Breast epithelium (tissue), 3 donors: ENCODE results near the gene RASGRF2.

ENCODE experiments used
- POLR2A ChIP-seq: fragments of 450-650 bp; IDR thresholded peaks from one replicate; pipeline ENCODE4 v1.6.1; 2016; ENCODE audit warnings: antibody characterized with exemption, mild to moderate bottlenecking, moderate library complexity
- TF ChIP-seq, protein P1 (sequence below), 3 donors: fragments of 450-650 bp; IDR thresholded peaks; one replicate each; pipeline ENCODE4 v1.5.1; 2016 to 2017; ENCODE audit warnings: antibody characterized with exemption in 3 of 3, mild to moderate bottlenecking in 3 of 3, moderate library complexity in 3 of 3

DNA sequence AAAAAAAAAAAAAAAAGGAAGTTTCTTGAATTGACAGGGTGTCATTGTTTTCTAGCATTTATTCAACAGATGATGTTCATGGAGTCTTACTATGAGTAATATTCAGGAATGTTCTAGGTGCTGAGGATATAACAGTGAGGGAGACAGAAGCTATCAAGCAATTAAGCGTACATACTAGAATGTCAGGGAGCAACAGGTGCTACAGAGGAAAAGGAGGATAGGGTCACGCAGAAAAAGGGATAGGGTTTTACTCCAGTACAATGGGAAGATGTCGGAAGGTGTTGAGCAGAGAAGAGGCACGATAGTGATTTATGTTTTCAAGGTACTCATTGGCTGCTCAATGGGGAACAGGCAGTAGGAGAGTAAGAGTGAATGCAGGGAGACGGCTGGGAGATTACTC is 6.6 kb upstream of the RASGRF2 start:
- no peak for TF ChIP-seq POLR2A
- TF ChIP-seq, protein P1, sequence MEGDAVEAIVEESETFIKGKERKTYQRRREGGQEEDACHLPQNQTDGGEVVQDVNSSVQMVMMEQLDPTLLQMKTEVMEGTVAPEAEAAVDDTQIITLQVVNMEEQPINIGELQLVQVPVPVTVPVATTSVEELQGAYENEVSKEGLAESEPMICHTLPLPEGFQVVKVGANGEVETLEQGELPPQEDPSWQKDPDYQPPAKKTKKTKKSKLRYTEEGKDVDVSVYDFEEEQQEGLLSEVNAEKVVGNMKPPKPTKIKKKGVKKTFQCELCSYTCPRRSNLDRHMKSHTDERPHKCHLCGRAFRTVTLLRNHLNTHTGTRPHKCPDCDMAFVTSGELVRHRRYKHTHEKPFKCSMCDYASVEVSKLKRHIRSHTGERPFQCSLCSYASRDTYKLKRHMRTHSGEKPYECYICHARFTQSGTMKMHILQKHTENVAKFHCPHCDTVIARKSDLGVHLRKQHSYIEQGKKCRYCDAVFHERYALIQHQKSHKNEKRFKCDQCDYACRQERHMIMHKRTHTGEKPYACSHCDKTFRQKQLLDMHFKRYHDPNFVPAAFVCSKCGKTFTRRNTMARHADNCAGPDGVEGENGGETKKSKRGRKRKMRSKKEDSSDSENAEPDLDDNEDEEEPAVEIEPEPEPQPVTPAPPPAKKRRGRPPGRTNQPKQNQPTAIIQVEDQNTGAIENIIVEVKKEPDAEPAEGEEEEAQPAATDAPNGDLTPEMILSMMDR (IDR thresholded peaks at IDR 0.05), result no peak
